ENCODE data around the gene SIK1. TPM values are rescaled to one million over a fixed set of nuclear protein-coding genes. Genes with fewer than 3 reads are reported as not detected.
"Not testable (repeated sequence)": the region's sequence is repeated elsewhere in the genome, so short reads cannot be mapped to it uniquely, and the experiment has no call there.

The SIK1 gene
- polyA plus RNA-seq (2012; ENCODE audit: low read depth, missing spikeins), result 1.5 TPM

DNA sequence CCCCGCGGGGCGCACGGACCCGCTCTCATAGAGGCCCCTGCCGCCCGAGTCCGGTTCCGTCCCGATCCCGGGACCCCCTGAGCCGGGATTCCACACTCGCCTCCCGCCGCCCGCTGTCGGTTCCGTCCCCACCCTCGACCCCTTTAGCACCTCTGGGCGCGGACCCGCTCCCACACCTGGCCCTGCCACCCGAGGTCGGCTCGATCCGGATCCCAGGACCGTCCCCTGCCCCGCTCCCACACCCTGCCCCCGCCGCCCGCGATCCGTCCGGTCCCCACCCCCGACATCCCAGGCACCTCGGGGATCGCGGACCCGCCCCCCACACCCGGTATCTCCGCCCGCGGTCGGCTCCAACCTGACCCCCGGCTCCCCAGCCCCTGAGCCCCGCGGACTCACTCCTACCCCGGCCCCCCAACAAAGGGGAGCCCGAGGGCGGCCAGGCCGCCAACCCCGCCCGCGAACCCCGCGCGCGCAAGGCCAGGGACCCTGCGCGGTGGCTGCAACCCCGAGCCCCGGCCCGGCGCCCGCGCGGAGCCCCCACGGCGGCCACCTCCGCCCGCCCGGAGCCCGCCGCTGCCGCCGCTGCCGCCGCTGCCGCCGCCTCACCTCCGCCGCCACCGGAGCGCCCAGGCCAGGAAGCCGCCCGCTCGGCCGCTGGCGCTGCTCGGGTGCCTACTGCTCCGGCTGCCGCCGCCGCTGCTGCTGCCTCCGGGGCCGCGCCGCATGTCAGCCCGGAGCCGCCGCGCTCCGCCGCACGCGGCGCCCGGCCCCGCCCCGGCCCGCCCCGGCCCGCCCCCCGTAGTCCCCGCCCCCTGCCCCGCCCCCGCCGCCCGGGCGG, at the start of gene SIK1:
Gene SIK1, minus strand, starts transcription at position 728 of the 838 bp plus-strand sequence. CDS start 953 bp downstream, outside the sequence.
- not testable (repeated sequence) for DNase-seq (ENCODE audit: insufficient read length, low spot score); FAIRE-seq

DNA sequence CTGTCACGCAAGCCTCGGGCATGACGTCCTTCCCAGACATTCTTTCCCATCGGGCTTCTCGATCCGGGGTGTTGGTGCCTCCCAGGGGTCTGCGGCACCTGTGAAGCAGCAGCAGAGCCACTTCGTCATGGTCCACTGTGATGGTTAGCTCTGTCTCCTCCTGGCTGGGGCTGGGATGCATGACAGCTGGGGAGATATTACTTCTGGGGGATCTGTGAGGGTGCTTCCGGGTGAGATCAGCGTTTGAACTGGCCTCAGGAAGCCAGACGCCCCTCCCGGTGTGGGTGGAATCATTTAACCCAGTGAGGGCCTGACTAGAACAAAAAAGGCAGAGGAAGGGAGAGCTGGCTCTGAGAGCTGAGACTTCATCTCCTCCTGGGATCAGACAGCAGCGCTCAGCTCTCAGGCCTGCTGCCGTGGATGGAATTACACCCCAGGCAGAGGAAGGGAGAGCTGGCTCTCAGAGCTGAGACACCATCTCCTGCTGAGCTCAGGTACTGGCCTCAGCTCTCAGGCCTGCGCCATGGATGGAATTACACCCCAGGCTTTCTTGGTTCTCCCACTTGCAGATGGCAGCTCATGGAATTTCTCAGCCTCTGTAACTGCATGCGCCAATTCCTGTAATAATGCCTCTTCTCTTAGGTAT, 44.8 kb upstream of the SIK1 start:
- not testable (repeated sequence) for DNase-seq (ENCODE audit: insufficient read length, low spot score); FAIRE-seq

DNA sequence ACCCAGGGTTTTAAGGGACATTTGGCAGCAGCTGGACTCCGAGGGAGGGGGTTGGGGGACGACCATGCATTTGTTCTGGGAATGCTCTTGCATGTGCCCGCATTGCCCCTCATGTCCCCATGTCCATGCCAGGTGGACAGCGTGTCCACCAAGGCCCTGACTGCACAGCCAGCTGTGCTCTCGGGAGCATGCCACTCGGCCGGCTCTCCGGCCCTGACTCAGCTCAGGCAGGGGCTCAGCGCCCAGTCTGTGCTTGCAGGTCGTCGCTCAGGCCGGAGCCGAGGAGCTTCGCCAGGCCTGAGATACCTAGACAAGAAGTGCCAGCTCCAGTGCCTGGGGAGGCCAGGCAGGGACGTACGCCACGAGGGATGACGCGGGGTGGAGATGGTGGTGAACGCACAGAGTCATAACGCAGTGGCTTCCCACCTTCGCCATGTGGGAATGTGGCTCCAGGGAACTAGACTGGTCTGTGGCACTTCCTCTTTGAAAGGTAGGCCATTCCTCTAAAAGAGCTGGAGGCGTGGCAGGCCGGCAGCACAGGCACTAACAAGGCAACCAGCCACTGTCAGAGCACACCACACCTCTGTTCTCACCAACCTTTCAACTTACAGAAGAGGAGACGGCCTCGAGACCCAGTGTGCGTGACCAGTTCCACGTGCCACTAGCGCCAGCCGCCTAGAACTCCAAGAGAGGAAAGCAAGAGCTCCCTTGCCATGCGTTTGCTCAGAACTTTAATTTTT, 43.0 kb upstream of the SIK1 start:
- not testable (repeated sequence) for DNase-seq (ENCODE audit: insufficient read length, low spot score); FAIRE-seq

DNA sequence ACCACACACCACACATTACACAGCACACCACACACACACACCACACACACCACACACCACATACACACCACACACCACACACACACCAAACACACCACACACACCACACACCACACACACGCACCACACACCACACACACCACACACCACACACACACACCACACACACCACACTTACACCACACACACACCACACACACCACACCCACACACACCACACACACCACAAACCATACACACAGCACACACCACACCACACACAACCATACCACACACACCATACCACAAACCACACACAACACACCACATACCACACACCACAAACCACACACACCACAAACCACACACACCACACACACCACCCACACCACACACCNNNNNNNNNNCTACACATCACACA, 40.9 kb upstream of the SIK1 start:
- peak; percentile 99 for FAIRE-seq
- no peak for DNase-seq (ENCODE audit: insufficient read length, low spot score)
- TF ChIP-seq POU2F2 (IDR thresholded peaks at IDR 0.05; ENCODE audit: low read depth, low read length), result no peak
- no peak for TF ChIP-seq POLR2AphosphoS5 (IDR thresholded peaks at IDR 0.05; ENCODE audit: low read depth, low read length)
- TF ChIP-seq POLR2A (IDR thresholded peaks at IDR 0.05; ENCODE audit: low read depth, low read length), result no peak
- no peak for TF ChIP-seq PAX5 (IDR thresholded peaks at IDR 0.05; ENCODE audit: insufficient read depth, low read length, severe bottlenecking)
- no peak for TF ChIP-seq SPI1 (IDR thresholded peaks at IDR 0.05; ENCODE audit: low read depth, low read length)
- TF ChIP-seq TAF1 (IDR thresholded peaks at IDR 0.05; ENCODE audit: low read depth, low read length), result no peak

DNA sequence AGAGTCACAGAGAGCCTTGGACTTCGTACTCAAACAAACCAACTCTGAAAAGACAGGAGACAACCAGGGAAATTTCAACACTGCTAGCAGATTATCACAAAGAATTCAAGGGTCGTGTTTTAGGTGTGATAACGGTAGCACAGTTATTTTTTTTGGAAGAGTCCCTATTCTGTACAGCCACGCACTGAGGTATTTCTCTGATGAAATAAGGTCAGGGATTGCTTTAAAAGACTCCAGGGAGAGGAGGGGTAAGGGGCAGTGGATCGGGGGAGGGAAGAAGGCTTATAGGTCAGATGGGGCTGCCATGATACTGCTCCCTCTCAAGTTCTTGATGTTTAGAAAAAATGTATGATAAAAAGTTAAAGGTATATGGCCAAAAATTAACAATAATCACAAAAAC, 38.2 kb upstream of the SIK1 start:
- not testable (repeated sequence) for FAIRE-seq; DNase-seq (ENCODE audit: insufficient read length, low spot score)

DNA sequence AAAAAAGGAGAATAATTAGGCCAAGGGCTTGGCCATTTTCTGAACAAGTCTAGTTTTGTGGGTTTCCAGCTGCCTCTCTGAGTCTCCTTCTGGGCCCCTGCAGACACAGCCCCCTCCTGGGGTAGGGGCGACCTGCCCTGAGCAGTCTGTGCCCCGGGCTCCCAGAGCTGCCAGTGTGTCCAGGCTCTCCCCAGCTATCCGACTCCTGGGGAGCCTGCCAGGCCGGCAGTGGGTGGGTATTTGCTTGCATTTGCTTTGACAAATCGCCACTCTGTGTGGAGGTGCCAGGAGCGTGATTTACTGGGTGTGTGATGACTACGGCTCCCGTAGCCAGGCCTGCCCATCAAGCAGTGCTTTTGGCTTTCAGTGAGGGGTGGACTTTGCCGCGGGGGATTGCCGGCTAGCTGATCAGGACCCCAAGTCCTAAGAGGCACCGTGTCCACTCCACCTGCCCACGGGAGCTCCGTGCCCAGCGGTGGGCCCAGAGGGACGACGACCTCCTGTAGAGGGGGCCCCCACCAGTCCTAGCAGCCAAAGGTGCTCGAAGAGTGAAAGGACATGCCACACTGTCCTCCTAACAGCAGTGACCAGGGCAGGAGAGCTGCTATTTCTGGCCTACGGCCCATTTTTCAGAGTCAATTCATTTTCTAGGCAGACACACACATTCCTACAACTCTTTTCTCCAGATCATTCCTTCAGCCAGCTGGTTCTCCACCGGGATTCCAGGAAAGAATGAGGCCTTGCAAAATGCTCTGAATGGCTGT, 36.7 kb upstream of the SIK1 start:
- not testable (repeated sequence) for DNase-seq (ENCODE audit: insufficient read length, low spot score); FAIRE-seq

DNA sequence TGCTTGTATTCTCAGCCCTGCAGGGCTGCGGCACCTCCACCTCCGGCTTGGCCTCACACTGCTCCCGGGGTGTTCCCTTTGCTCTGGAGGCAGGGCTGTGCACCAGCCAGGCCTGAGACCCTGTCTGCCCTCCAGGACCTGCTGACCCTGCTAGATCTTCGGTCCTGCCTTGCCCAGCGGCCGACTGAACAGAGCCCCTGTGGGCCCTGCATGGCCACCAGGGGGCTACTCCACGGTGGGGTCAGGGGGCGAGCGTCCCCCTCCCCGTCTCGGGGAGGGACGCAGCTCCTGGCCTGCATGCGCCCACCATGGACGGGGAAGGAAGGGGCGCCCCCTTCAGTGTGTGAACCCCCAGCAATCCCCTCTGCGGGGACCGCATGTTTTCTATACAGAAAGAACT, 36.0 kb upstream of the SIK1 start:
- not testable (repeated sequence) for FAIRE-seq; DNase-seq (ENCODE audit: insufficient read length, low spot score)

DNA sequence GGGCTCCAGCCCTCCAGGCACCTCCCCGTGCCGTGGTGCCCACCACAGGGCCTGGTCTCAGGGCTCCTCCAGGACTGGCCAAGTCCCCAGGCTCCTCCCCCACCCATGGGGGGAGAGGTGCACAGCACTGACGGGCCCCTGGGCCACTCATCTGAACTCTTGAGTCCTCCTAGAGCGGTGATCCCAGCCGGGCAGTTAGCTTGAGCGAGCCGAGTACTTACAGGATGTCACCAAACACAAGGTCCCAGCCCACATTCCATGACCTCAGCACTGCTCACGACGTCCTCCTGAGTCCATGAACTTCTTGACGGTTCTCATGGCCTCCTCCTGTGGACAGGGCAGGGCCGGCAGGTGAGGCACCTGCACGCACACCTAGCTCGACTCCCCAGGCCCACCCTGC, 33.5 kb upstream of the SIK1 start:
- not testable (repeated sequence) for DNase-seq (ENCODE audit: insufficient read length, low spot score); FAIRE-seq

DNA sequence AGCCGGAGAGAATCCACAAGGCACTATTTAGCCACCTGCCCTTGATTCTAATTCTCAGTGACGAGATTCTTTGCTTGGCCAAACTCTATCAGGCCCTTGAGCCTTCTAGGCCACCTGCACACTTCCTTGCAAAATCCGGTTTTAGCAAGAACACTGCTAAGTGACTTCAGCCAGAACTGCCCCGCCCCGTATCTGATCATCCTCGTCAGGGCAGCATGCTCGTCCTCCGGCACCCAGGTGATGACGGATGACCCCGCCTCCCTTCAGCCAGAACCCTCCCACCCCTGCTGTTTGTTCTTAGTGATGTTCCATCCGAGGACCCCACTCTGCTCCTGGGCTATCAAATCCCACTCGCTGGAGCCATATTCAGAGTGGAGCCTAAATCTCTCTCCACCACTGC, 32.1 kb upstream of the SIK1 start:
- FAIRE-seq; DNase-seq (ENCODE audit: insufficient read length, low spot score): not testable (repeated sequence)

DNA sequence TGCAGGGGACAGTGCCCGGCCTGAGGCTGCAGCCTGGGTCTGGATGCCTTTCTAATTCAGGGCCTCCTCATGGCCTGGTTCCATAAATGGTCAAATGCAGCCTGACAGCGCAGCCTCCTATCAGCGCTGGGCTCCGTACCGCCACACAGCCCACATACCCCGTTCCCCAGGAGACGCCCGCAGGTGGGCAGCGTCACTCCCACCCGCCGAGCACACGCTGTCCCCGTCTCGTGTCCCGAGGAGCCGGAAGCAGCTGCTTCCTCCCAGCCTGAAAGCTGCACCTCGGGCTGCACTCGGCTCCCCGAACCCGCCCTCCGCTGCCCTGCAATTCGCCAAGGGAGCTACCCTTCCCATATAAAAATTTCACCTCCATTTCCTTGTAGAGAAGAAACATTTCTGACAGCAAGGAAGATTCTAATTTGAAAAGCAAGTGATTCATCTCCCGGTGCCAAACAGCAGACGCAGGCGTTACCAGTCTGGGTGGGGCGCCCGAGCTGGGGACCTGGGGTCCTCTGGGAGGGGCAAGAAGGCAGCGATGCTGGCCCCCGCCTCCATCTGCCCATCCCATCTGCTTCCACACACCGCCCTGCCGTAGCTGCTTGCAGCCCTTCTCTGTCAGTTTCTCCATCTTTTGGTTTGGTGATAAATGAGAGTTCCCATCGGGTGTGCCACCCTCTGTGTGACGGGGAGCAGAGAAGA, 29.8 kb upstream of the SIK1 start:
- DNase-seq (ENCODE audit: insufficient read length, low spot score), result not testable (repeated sequence)
- FAIRE-seq, result peak; percentile 88

DNA sequence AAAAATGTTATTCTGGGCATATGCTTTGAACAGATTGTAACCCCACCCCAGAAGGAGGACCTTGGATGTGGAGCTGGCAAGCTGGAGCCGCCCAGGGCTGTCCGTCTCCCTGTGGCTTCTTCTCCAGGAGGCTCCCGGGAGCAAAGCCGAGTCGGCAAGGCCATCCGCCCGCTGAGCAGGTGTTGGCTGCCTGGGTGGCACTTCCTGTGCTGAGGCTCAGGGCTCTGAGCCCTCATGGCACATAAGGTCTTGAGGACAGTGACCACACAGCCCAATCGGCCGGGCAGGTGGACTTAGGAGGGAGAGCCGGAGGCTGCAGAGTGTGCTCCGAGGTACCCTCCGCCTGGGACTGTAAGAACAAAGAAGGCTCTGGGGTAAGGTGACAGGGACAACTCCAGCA, 28.8 kb upstream of the SIK1 start:
- DNase-seq (ENCODE audit: insufficient read length, low spot score); FAIRE-seq: not testable (repeated sequence)

DNA sequence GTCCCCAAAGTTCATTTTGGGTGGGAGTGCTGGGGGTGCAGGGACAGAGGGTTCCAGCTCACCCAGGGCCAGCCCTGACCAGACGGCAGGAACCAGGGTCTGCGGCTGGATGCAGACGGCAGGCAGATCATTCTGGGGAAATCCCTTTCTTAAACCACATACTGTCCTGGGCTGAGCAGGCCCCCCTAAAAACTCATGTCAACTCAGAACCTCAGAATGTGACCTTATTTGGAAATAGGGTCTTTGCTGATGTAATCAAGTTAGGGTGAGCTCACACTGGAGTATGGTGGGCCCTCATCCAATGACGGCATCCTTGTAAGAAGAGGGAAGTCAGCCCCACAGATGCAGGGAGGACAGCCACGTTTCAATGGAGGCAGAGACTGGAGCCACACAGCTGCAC, 27.2 kb upstream of the SIK1 start:
- peak; percentile 80 for FAIRE-seq
- not testable (repeated sequence) for DNase-seq (ENCODE audit: insufficient read length, low spot score)

DNA sequence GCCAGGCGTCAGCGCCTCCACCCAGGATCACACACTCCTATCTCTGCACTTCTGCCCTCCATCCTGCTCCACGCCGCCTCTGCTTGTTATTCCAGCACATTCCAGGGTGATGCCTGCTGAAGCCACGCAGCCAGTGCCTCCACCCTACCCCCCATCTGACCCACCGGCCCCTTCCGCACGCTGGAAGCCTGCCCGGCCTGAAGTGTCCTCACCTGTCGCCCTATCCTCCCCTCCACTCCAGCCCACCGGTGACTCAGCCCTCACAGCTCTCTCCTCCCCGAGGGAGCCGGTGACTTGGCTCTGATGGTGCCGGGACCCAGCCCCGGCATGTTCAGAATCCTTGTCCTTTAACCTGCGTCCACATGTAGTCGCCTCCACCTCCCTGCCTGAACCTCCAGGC, 24.9 kb upstream of the SIK1 start:
- not testable (repeated sequence) for FAIRE-seq; DNase-seq (ENCODE audit: insufficient read length, low spot score)

DNA sequence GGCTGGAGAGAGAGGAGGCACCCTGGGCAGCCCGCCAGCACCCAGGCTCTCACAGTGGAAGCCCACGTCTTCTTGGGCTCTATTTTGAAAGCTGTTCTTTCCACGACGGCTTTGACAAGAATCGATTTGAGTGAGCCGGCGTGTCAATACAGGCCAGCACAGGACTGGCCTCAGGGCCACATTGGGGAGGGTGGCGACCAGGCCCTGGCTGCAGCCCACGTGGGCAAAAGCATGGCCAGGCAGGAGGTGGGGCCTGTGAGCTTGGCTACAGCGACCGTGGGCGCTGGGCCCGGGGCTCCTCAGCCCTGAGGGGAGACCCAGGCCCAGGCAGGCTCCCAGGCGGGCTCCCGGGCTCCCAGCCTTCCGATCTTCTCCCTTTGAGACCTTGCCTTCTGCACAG, 23.4 kb upstream of the SIK1 start:
- FAIRE-seq; DNase-seq (ENCODE audit: insufficient read length, low spot score): not testable (repeated sequence)

DNA sequence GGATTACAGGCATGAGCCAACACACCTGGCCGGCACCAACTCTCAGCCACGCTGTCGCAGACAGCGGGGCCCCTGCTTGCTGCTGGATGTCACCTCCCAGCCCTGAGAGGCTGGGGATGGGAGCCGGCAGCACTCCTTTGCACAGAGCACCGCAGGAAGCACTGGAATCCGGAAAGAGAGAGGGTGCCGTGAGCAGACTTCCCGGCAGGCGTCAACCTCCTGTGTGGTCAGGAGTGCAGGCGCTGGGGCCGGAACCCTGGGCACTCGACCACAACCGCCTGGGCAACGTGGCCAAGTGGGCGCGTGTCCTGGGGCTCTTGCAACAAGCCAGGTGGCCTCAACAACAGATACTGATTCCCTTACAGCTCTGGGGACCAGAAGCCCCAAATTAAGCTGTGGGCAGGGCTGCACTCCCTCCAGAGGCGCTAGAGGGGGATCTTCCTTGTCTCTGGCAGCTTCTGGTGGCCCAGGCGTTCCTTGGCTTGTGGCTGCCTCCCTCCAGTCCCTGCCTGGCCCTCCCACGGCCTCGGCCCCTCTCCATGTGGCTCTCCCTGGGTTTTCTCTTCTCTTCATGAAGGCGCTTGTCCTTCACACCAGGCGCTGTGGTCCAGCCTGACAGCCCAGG, 20.5 kb upstream of the SIK1 start:
- FAIRE-seq, result peak; percentile 13
- not testable (repeated sequence) for DNase-seq (ENCODE audit: insufficient read length, low spot score)

DNA sequence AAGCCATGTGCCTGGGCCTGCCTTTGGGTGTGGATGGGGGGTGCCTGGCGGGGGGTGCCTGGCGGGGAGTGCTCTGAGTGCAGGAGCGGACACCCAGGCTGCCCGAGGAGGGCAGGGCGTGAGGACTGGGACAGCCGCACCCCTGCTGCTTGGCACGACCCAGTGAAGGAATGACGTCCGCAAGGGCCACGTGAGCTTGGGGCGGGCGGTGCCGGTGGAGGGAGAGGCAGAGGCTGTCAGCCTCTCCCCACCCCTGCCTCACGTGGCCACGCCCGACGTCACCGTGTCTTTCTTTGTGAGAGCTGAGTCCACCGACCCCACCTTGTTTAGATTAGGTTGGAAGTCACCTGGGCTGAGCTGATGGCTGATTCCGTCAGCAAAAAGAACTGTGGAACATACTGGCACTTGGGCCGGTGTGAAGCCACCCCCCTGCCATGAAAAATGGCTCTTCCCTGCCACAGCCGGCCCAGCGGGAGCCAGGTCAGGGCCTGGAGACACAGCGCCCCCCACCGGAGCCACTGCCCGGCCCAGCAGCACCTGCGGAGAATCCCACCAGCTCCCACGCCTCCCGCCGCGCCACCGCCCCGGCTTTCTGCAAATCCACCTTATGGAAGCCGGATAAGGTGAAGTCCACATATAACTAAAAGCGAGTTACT, 19.5 kb upstream of the SIK1 start:
- DNase-seq (ENCODE audit: insufficient read length, low spot score); FAIRE-seq: not testable (repeated sequence)

Data from GM12891 (cell line).